Mesenchymal stem cell (in vitro differentiated cells and primary cell): ENCODE data around the gene AUTS2.

Experiments used
- DNase-seq: peaks from one replicate; pipeline ENCODE4 v3.0.0-alpha.2; 2013
- H2AFZ ChIP-seq: one replicate; pipeline ENCODE4 v1.6.1; 2013; ENCODE audit warnings: low read depth, mild to moderate bottlenecking, control low read depth, inconsistent platforms, low read length, moderate library complexity
- H2AK5ac ChIP-seq: 2 replicates; pipeline ENCODE4 v1.6.1; 2013; ENCODE audit warnings: low read length, moderate library complexity, mild to moderate bottlenecking, inconsistent platforms; ENCODE audit not compliant: severe bottlenecking
- H2BK120ac ChIP-seq: one replicate; pipeline ENCODE4 v1.6.1; 2013; ENCODE audit warnings: low read depth, mild to moderate bottlenecking, inconsistent platforms, low read length, moderate library complexity
- H2BK12ac ChIP-seq, 2 experiments: one replicate each; pipeline ENCODE4 v1.6.1; 2013; ENCODE audit warnings: inconsistent platforms in 2 of 2, low read length in 2 of 2, mild to moderate bottlenecking in 2 of 2, moderate library complexity in 2 of 2, control low read depth in 1 of 2
- H2BK15ac ChIP-seq: one replicate; pipeline ENCODE4 v1.6.1; 2013; ENCODE audit warnings: mild to moderate bottlenecking, low read depth, inconsistent platforms; ENCODE audit not compliant: poor library complexity, severe bottlenecking
- H2BK5ac ChIP-seq: 2 replicates; pipeline ENCODE4 v1.6.1; 2013; ENCODE audit warnings: low read depth, mild to moderate bottlenecking, low read length, control low read depth, inconsistent platforms; ENCODE audit not compliant: poor library complexity, severe bottlenecking
- H3K14ac ChIP-seq, 2 experiments: one replicate each; pipeline ENCODE4 v1.6.1; 2013; ENCODE audit warnings: inconsistent platforms in 2 of 2, low read length in 2 of 2, control low read depth in 1 of 2, mild to moderate bottlenecking in 1 of 2, moderate library complexity in 1 of 2
- H3K18ac ChIP-seq, 2 experiments: one replicate each; pipeline ENCODE4 v1.6.1; 2013; ENCODE audit warnings: inconsistent platforms in 2 of 2, low read length in 2 of 2, control low read depth in 1 of 2, low read depth in 1 of 2, mild to moderate bottlenecking in 1 of 2
- H3K23ac ChIP-seq, 2 experiments: one replicate each; pipeline ENCODE4 v1.6.1; 2013; ENCODE audit warnings: inconsistent platforms in 2 of 2, low read length in 2 of 2, mild to moderate bottlenecking in 2 of 2, moderate library complexity in 2 of 2, control low read depth in 1 of 2
- H3K27ac ChIP-seq: 2 replicates; pipeline ENCODE4 v1.5.1; 2013; ENCODE audit warnings: mild to moderate bottlenecking, moderate library complexity, low read length, control low read depth, inconsistent platforms; ENCODE audit not compliant: poor library complexity, severe bottlenecking
- H3K27me3 ChIP-seq, 2 experiments: 2 replicates each; pipeline versions ENCODE4 v1.6.1 to v1.7.0; 2013; ENCODE audit warnings: low read length in 2 of 2, mild to moderate bottlenecking in 2 of 2, moderate library complexity in 2 of 2, control low read depth in 1 of 2, inconsistent platforms in 1 of 2; ENCODE audit not compliant: control insufficient read depth in 1 of 2, insufficient read depth in 1 of 2
- H3K36me3 ChIP-seq, 2 experiments: 2 replicates each; pipeline versions ENCODE4 v1.6.1 to v1.7.0; 2013; ENCODE audit warnings: low read length in 2 of 2, control low read depth in 1 of 2, inconsistent platforms in 1 of 2, low read depth in 1 of 2, mild to moderate bottlenecking in 1 of 2; ENCODE audit not compliant: insufficient read depth in 2 of 2, control insufficient read depth in 1 of 2
- H3K4ac ChIP-seq, 2 experiments: one replicate each; pipeline ENCODE4 v1.6.1; 2013; ENCODE audit warnings: inconsistent platforms in 2 of 2, low read length in 2 of 2, mild to moderate bottlenecking in 2 of 2, moderate library complexity in 2 of 2, control low read depth in 1 of 2, low read depth in 1 of 2
- H3K4me1 ChIP-seq: 2 replicates; pipeline ENCODE4 v1.6.1; 2013; ENCODE audit warnings: low read depth, low read length, control low read depth; ENCODE audit not compliant: control insufficient read depth, insufficient read depth
- H3K4me2 ChIP-seq: 2 replicates; pipeline ENCODE4 v1.6.1; 2013; ENCODE audit warnings: low read length, mild to moderate bottlenecking, inconsistent platforms; ENCODE audit not compliant: poor library complexity, severe bottlenecking
- H3K4me3 ChIP-seq, 2 experiments: 2 replicates each; pipeline versions ENCODE4 v1.5.1 to v1.7.0; 2013; ENCODE audit warnings: low read length in 2 of 2, mild to moderate bottlenecking in 2 of 2, control low read depth in 1 of 2, low read depth in 1 of 2; ENCODE audit not compliant: insufficient read depth in 1 of 2
- H3K79me1 ChIP-seq: replicated peaks from 2 replicates; pipeline ENCODE4 v1.6.1; 2013; ENCODE audit warnings: mild to moderate bottlenecking, control low read depth, low read length, inconsistent platforms; ENCODE audit not compliant: poor library complexity, severe bottlenecking
- H3K9ac ChIP-seq: 2 replicates; pipeline ENCODE4 v1.7.0; 2013; ENCODE audit warnings: mild to moderate bottlenecking, low read length, moderate library complexity
- H3K9me3 ChIP-seq: 2 replicates; pipeline ENCODE4 v1.7.0; 2013; ENCODE audit warnings: mild to moderate bottlenecking, low read length; ENCODE audit not compliant: control insufficient read depth
- H4K8ac ChIP-seq: one replicate; pipeline ENCODE4 v1.6.1; 2013; ENCODE audit warnings: inconsistent platforms, mild to moderate bottlenecking, low read length, moderate library complexity
- H4K91ac ChIP-seq: one replicate; pipeline ENCODE4 v1.6.1; 2013; ENCODE audit warnings: mild to moderate bottlenecking, low read length, inconsistent platforms
- WGBS: methylation state at CpG from one replicate; pipeline ENCODE4 v1.1.7; 2013; ENCODE audit warnings: mixed read lengths; 5-methylcytosine and 5-hydroxymethylcytosine counted together

The AUTS2 gene

DNA sequence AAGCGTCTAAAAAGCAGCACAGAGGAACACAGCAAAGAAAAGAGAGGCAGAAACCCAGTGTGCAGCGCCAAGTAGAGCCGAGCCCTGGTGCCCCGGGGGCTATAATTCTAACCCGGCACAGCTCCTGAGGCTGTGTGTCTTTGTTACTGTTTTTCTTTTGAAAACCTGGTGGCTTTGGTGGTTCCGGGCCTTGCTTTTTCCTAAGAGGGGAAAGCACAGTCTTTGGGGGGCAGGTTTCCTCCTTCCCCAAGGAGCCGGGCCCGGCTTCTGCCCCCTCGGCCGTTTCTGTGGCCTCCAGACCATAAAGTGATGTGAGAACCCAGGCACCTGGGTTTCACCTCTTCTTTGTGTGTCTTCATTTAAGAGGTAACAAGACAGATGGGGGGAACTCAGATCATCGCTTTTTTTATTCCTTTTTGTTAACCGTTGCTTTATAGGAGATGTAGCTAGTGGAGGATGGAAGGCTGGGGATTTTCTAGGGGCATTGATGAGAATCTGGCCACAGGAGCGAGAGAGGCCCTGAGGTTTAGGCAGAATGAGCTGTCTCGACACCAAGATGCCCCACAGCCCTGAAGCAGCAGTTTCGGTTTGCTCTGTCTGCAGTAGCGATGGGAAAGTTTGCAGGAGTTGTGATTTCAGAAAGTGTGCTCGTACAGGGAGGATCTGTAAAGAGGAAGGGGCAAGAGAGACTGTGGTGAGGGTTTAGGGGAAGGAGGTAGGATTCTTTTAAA lies 1165.9 kb downstream of the AUTS2 start:
- Histone ChIP-seq H2BK12ac (no peak overlapping the region), H3K79me1 (peaks cover 41% of the 10 kb centered on the region), H3K27ac (no peak overlapping the region), H3K9me3 (no peaks in the 10 kb centered on the region), H3K14ac (no peak overlapping the region), H4K8ac (no peak overlapping the region), H2AK5ac (no peak overlapping the region), H4K91ac (no peak overlapping the region), H2AFZ (no peak overlapping the region), H2BK5ac (no peak overlapping the region), H3K9ac (no peak overlapping the region), H2BK15ac (no peak overlapping the region), H3K36me3 (peaks cover 26 to 38% of the 10 kb centered on the region in 2 experiments), H3K23ac (no peak overlapping the region), H3K4me3 (no peak overlapping the region), H3K4me1 (no peaks in the 10 kb centered on the region), H2BK120ac (no peak overlapping the region), H3K18ac (no peak overlapping the region), H3K27me3 (no peaks in the 10 kb centered on the region), H3K4ac (no peak overlapping the region), H3K4me2 (no peak overlapping the region)
- no peak for DNase-seq
- WGBS, result 88% methylated on average over 17 of the region's 17 CpGs

DNA sequence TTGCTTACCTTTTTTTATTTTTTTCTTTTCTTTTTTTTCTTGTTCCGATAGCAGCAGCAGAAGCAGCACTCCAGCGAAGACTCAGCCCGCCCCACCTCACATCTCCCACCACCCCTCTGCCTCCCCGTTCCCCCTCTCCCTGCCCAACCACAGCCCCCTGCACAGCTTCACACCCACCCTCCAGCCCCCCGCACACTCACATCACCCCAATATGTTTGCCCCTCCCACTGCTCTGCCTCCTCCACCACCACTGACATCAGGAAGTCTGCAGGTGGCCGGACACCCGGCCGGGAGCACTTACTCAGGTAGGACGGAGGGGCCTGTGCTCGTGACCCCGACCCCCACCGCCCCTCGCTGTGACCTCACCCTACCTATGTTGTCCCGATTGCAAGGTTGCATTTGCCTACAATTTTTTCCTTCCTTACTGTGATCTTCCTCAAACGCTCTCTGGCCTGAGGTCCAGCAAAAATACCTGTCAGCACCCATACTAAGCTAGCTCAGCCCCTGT lies 1166.5 kb downstream of the AUTS2 start:
- no peaks in the 10 kb centered on the region for H3K27me3 ChIP-seq
- H3K4me2 ChIP-seq, result no peak overlapping the region
- no peak overlapping the region for H3K4ac ChIP-seq
- no peak overlapping the region for H3K18ac ChIP-seq
- H2BK5ac ChIP-seq, result no peak overlapping the region
- no peak overlapping the region for H2BK120ac ChIP-seq
- no peak overlapping the region for H3K23ac ChIP-seq
- peaks cover 26 to 39% of the 10 kb centered on the region in 2 experiments for H3K36me3 ChIP-seq
- H3K9ac ChIP-seq, result no peak overlapping the region
- no peak overlapping the region for H2AFZ ChIP-seq
- 92% methylated on average over 14 of the region's 15 CpGs for WGBS
- H2BK15ac ChIP-seq, result no peak overlapping the region
- no peak overlapping the region for H2AK5ac ChIP-seq
- H3K9me3 ChIP-seq, result no peaks in the 10 kb centered on the region
- H3K4me3 ChIP-seq, result no peak overlapping the region
- H2BK12ac ChIP-seq, result no peak overlapping the region
- no peak overlapping the region for H4K91ac ChIP-seq
- DNase-seq, result no peak
- H3K14ac ChIP-seq, result no peak overlapping the region
- H4K8ac ChIP-seq, result no peak overlapping the region
- no peaks in the 10 kb centered on the region for H3K4me1 ChIP-seq
- peaks cover 36% of the 10 kb centered on the region for H3K79me1 ChIP-seq
- no peak overlapping the region for H3K27ac ChIP-seq

GRCh38 chr7:70765651-70766050 lies 1167.4 kb downstream of the AUTS2 start:
- H4K8ac ChIP-seq, result no peak overlapping the region
- no peak overlapping the region for H4K91ac ChIP-seq
- H3K36me3 ChIP-seq, result peaks cover 26 to 39% of the 10 kb centered on the region in 2 experiments
- H3K4ac ChIP-seq, result no peak overlapping the region
- WGBS, result 88% methylated on average over 7 of the region's 7 CpGs
- H3K27me3 ChIP-seq, result no peaks in the 10 kb centered on the region
- no peak overlapping the region for H2AK5ac ChIP-seq
- H2BK15ac ChIP-seq, result no peak overlapping the region
- no peak overlapping the region for H2AFZ ChIP-seq
- H3K27ac ChIP-seq, result no peak overlapping the region
- no peak overlapping the region for H2BK12ac ChIP-seq
- H3K18ac ChIP-seq, result no peak overlapping the region
- no peak overlapping the region for H3K4me2 ChIP-seq
- H3K9ac ChIP-seq, result no peak overlapping the region
- H3K79me1 ChIP-seq, result peaks cover 30% of the 10 kb centered on the region
- no peak overlapping the region for H2BK120ac ChIP-seq
- H3K9me3 ChIP-seq, result no peaks in the 10 kb centered on the region
- H3K4me1 ChIP-seq, result no peaks in the 10 kb centered on the region
- no peak for DNase-seq
- H2BK5ac ChIP-seq, result no peak overlapping the region
- no peak overlapping the region for H3K4me3 ChIP-seq
- H3K14ac ChIP-seq, result no peak overlapping the region
- H3K23ac ChIP-seq, result no peak overlapping the region

- H3K23ac ChIP-seq, result no peak overlapping the region
- no peaks in the 10 kb centered on the region for H3K9me3 ChIP-seq
- H3K27me3 ChIP-seq, result no peaks in the 10 kb centered on the region
- H3K79me1 ChIP-seq, result peaks cover 29% of the 10 kb centered on the region
- H3K4me3 ChIP-seq, result no peak overlapping the region
- DNase-seq, result no peak
- no peak overlapping the region for H2BK15ac ChIP-seq
- no peak overlapping the region for H3K4ac ChIP-seq
- no peak overlapping the region for H3K4me2 ChIP-seq
- H2BK5ac ChIP-seq, result no peak overlapping the region
- H3K18ac ChIP-seq, result no peak overlapping the region
- H3K36me3 ChIP-seq, result peaks cover 26 to 39% of the 10 kb centered on the region in 2 experiments
- peak overlapping the region; percentile 20 for H4K91ac ChIP-seq
- no peak overlapping the region for H3K9ac ChIP-seq
- H3K4me1 ChIP-seq, result no peaks in the 10 kb centered on the region
- WGBS, result 95% methylated on average over 21 of the region's 21 CpGs
- H2AK5ac ChIP-seq, result no peak overlapping the region
- no peak overlapping the region for H3K14ac ChIP-seq
- H4K8ac ChIP-seq, result no peak overlapping the region
- no peak overlapping the region for H3K27ac ChIP-seq
- no peak overlapping the region for H2BK12ac ChIP-seq
- H2AFZ ChIP-seq, result no peak overlapping the region
- no peak overlapping the region for H2BK120ac ChIP-seq
Observed at GRCh38 chr7:70766109-70766508, 1167.8 kb downstream of the AUTS2 start.
